HuH-7.5 (cell line): ENCODE data around the gene TFDP2.

Experiments used
- DNase-seq: peaks from one replicate; pipeline ENCODE4 v3.0.0; 2011; ENCODE audit warnings: low spot score

Gene TFDP2

GRCh38 chr3:141960731-141961130 is 188.6 kb downstream of the TFDP2 start:
- DNase-seq = no peak

GRCh38 chr3:141959589-141960554 is 189.5 kb downstream of the TFDP2 start:
- DNase-seq = no peak

GRCh38 chr3:141955175-141955574 is 194.2 kb downstream of the TFDP2 start:
- DNase-seq = no peak

- DNase-seq = no peak
Observed at GRCh38 chr3:141952611-141953010, 196.7 kb downstream of the TFDP2 start.

GRCh38 chr3:141950572-141951493 is 198.5 kb downstream of the TFDP2 start:
- no peak for DNase-seq

- no peak for DNase-seq
Observed at GRCh38 chr3:141949972-141950371, 199.4 kb downstream of the TFDP2 start.

- DNase-seq = no peak
Observed at GRCh38 chr3:141949399-141949798, 199.9 kb downstream of the TFDP2 start.

GRCh38 chr3:141945726-141946485 is 203.4 kb downstream of the TFDP2 start:
- DNase-seq = no peak

- DNase-seq = no peak
Observed at GRCh38 chr3:141942006-141942405, 207.3 kb downstream of the TFDP2 start.

- no peak for DNase-seq
Observed at GRCh38 chr3:141941093-141941492, 208.3 kb downstream of the TFDP2 start.

- DNase-seq = no peak
Observed at GRCh38 chr3:141940194-141940776, 209.1 kb downstream of the TFDP2 start.

GRCh38 chr3:141939759-141940158 is 209.6 kb downstream of the TFDP2 start:
- no peak for DNase-seq

- DNase-seq = no peak
Observed at GRCh38 chr3:141938011-141938500, 211.3 kb downstream of the TFDP2 start.

GRCh38 chr3:141934354-141934753 is 215.0 kb downstream of the TFDP2 start:
- no peak for DNase-seq

- no peak for DNase-seq
Observed at GRCh38 chr3:141933421-141934300, 215.7 kb downstream of the TFDP2 start.

- DNase-seq = no peak
Observed at GRCh38 chr3:141930801-141931200, 218.5 kb downstream of the TFDP2 start.

GRCh38 chr3:141929341-141929995 is 219.9 kb downstream of the TFDP2 start:
- no peak for DNase-seq

GRCh38 chr3:141928631-141929270 is 220.6 kb downstream of the TFDP2 start:
- no peak for DNase-seq

GRCh38 chr3:141926929-141927328 is 222.4 kb downstream of the TFDP2 start:
- no peak for DNase-seq
